Right lobe of liver (tissue), 4 donors: ENCODE measurements around the gene PRR20G.
A peak's percentile ranks its signal among the peaks of the same experiment; 100 is the strongest.

ENCODE experiments used
- CTCF ChIP-seq, 4 donors: fragments of 200-600 bp in 3 of 4; fragments of 450-650 bp in 1 of 4; IDR thresholded peaks; one replicate each; pipeline versions ENCODE4 v1.5.1 to v1.8.0; 2016 to 2022; ENCODE audit warnings: antibody characterized with exemption in 4 of 4, mild to moderate bottlenecking in 2 of 4
- POLR2A ChIP-seq: fragments of 450-650 bp; IDR thresholded peaks from one replicate; pipeline ENCODE4 v1.6.1; 2017; ENCODE audit warnings: antibody characterized with exemption, mild to moderate bottlenecking
- donor health status: DM: no; HTN: no; CAD: no.
- donor health status: DM: no; HTN: no; CAD: no.
- donor health status: DM: no; HTN: yes; CAD: no.

GRCh38 chr3:127254730-127255129 lies 33.1 kb downstream of the PRR20G start:
- TF ChIP-seq CTCF (IDR thresholded peaks at IDR 0.05) (peak in 3 of 4 donors; percentile 19 to 29 (median 20)), POLR2A (no peak)
